K562 (cell line): ENCODE results near the gene TMEM106B. TPM values are rescaled to one million over a fixed set of nuclear protein-coding genes. Genes with fewer than 3 reads are reported as not detected.
"Not testable (repeated sequence)": the region's sequence is repeated elsewhere in the genome, so short reads cannot be mapped to it uniquely, and the experiment has no call there.

ENCODE experiments used
- ATAC-seq: fragments of 200-7000 bp; cut with Tn5 transposase; 3 replicates; pipeline ENCODE4 v1.9.1; 2020; ENCODE audit warnings: moderate library complexity
- BruUV-seq: library from RNA; stranded (reverse); fragments of 400-500 nt; replicated peaks from 2 replicates; lab custom pipeline; 2021; lab: Mats Ljungman, UMichigan
- CTCF ChIA-PET: fragments of 300-600 bp; formaldehyde crosslinking; extraction: SDS; loops from one replicate; lab custom pipeline; 2021; ENCODE audit warnings: low intra/inter-chr PET ratio; lab: Yijun Ruan, JAX
- POLR2A ChIA-PET: fragments of 300-600, 350-650 bp; sonication (Branson Sonifier 250); formaldehyde crosslinking; extraction: SDS; loops from one replicate; lab custom pipeline; 2021; ENCODE audit warnings: antibody characterized with exemption, inconsistent platforms; lab: Yijun Ruan, JAX
- DNase-seq, 4 experiments: peaks; one replicate each; pipeline versions ENCODE4 v3.0.0 to v3.0.0-alpha.2; 2011 to 2018; ENCODE audit warnings: low spot score in 3 of 4, mixed read lengths in 3 of 4; ENCODE audit errors: extremely low read depth in 1 of 4
- FAIRE-seq: peaks from 2 replicates; lab custom pipeline; 2011; peaks lifted over from hg19 to GRCh38; lab: Jason Lieb, UNC
- H2AFZ ChIP-seq: 2 replicates; pipeline ENCODE4 v1.6.0; 2011; ENCODE audit warnings: low read depth, low read length, control low read depth, inconsistent platforms
- H3K27ac ChIP-seq: fragments of 200-600 bp; 3 replicates; pipeline ENCODE4 v1.8.0; 2011; ENCODE audit warnings: low read depth, mild to moderate bottlenecking, control low read depth, inconsistent platforms, low read length, moderate library complexity, mixed read lengths; ENCODE audit errors: extremely low read depth
- H3K27me3 ChIP-seq, 2 experiments: fragments of 300-600 bp in 1 of 2; 2 replicates in 1 of 2; 3 replicates in 1 of 2; pipeline versions ENCODE4 v1.6.0 to v1.8.0; 2011; ENCODE audit warnings: inconsistent platforms in 2 of 2, low read length in 2 of 2, mild to moderate bottlenecking in 1 of 2, mixed read lengths in 1 of 2, moderate library complexity in 1 of 2; ENCODE audit not compliant: control insufficient read depth in 2 of 2, insufficient read depth in 2 of 2
- H3K36me3 ChIP-seq: fragments of 300-600 bp; 3 replicates; pipeline ENCODE4 v1.8.0; 2011; ENCODE audit warnings: mild to moderate bottlenecking, low read length, inconsistent platforms; ENCODE audit not compliant: control insufficient read depth, insufficient read depth
- H3K4me1 ChIP-seq, 2 experiments: fragments of 200-600 bp in 1 of 2; replicated peaks in 1 of 2; 2 replicates in 1 of 2; 3 replicates in 1 of 2; pipeline versions ENCODE4 v1.5.1 to v1.8.0; 2011; ENCODE audit warnings: inconsistent platforms in 2 of 2, low read length in 2 of 2, mild to moderate bottlenecking in 1 of 2, mixed read lengths in 1 of 2, moderate library complexity in 1 of 2; ENCODE audit not compliant: control insufficient read depth in 2 of 2, insufficient read depth in 2 of 2
- H3K4me2 ChIP-seq: 2 replicates; pipeline ENCODE4 v1.6.1; 2011; ENCODE audit warnings: low read length, control low read depth, inconsistent platforms, mixed read lengths; ENCODE audit not compliant: insufficient read depth
- H3K4me3 ChIP-seq: fragments of 200-600 bp; sonication (generic), shearing (Covaris generic); 2 replicates; pipeline ENCODE4 v1.5.1; 2016; ENCODE audit warnings: control low read depth, inconsistent platforms
- H3K79me2 ChIP-seq: fragments of 200-600 bp; 3 replicates; pipeline ENCODE4 v1.8.0; 2011; ENCODE audit warnings: low read length, inconsistent platforms; ENCODE audit not compliant: control insufficient read depth, insufficient read depth
- H3K9ac ChIP-seq, 2 experiments: 2 replicates each; pipeline versions ENCODE4 v1.6.0 to v1.6.1; 2011; ENCODE audit warnings: low read depth in 2 of 2, low read length in 2 of 2, control low read depth in 1 of 2, inconsistent platforms in 1 of 2, mild to moderate bottlenecking in 1 of 2, mixed read lengths in 1 of 2; ENCODE audit not compliant: insufficient read depth in 1 of 2
- H3K9me1 ChIP-seq: one replicate; pipeline ENCODE4 v1.6.0; 2011; ENCODE audit warnings: inconsistent platforms, mild to moderate bottlenecking, low read length, moderate library complexity; ENCODE audit not compliant: control insufficient read depth, insufficient read depth
- H3K9me3 ChIP-seq: replicated peaks from 2 replicates; pipeline ENCODE4 v1.5.1; 2011; ENCODE audit warnings: low read depth, low read length, inconsistent platforms; ENCODE audit not compliant: control insufficient read depth, insufficient read depth
- H4K20me1 ChIP-seq: replicated peaks from 2 replicates; pipeline ENCODE4 v1.6.1; 2011; ENCODE audit warnings: low read length, inconsistent platforms, mixed read lengths; ENCODE audit not compliant: control insufficient read depth, insufficient read depth
- BCOR ChIP-seq: fragments of 450-650 bp; IDR thresholded peaks from 2 replicates; pipeline ENCODE4 v1.6.1; 2016
- ELF4 ChIP-seq: fragments of 450-650 bp; formaldehyde crosslinking; IDR thresholded peaks from 2 replicates; pipeline ENCODE4 v1.4.0; 2022; ENCODE audit warnings: missing genetic modification characterization
- ERF ChIP-seq: fragments of 450-650 bp; formaldehyde crosslinking; IDR thresholded peaks from 2 replicates; pipeline ENCODE4 v1.4.0; 2020; ENCODE audit warnings: mild to moderate bottlenecking, mixed read lengths
- GATAD2B ChIP-seq: fragments of 450-650 bp; IDR thresholded peaks from 2 replicates; pipeline ENCODE4 v1.6.1; 2017; ENCODE audit warnings: mild to moderate bottlenecking, borderline replicate concordance
- JUN ChIP-seq, 2 experiments: sonication (generic) in 1 of 2; formaldehyde crosslinking in 1 of 2; IDR thresholded peaks; 2 replicates each; pipeline versions ENCODE4 v1.6.1 to v1.8.0; 2012 to 2022; ENCODE audit warnings: borderline replicate concordance in 2 of 2, mild to moderate bottlenecking in 2 of 2, improper control_type of control experiment in 1 of 2, low read depth in 1 of 2, low read length in 1 of 2, missing genetic modification reagents in 1 of 2
- KDM1A ChIP-seq, 2 experiments: fragments of 450-650 bp; IDR thresholded peaks; 2 replicates each; pipeline ENCODE4 v1.6.1; 2016; ENCODE audit warnings: mild to moderate bottlenecking in 2 of 2
- KHSRP ChIP-seq: fragments of 450-650 bp; IDR thresholded peaks from 2 replicates; pipeline ENCODE4 v1.6.1; 2017
- MTA3 ChIP-seq: fragments of 450-650 bp; formaldehyde crosslinking; IDR thresholded peaks from 2 replicates; pipeline ENCODE4 v1.6.1; 2017; ENCODE audit warnings: mild to moderate bottlenecking, borderline replicate concordance
- NR3C1 ChIP-seq: sonication (generic); formaldehyde crosslinking; IDR thresholded peaks from 2 replicates; pipeline ENCODE4 v1.8.1; 2022; ENCODE audit warnings: missing genetic modification reagents
- SAFB ChIP-seq: fragments of 200-400 bp; formaldehyde crosslinking; IDR thresholded peaks from 2 replicates; pipeline ENCODE4 v1.6.1; 2017; ENCODE audit warnings: low read depth, low read length, borderline replicate concordance
- ZNF146 ChIP-seq: IDR thresholded peaks from one replicate; pipeline ENCODE4 v1.6.1; 2018; ENCODE audit warnings: missing compliant biosample characterization; ENCODE audit not compliant: unreplicated experiment
- WGBS: fragments of 100-300 bp; shearing (Covaris generic); methylation state at CpG from one replicate; pipeline ENCODE4 v1.1.6; 2016; ENCODE audit warnings: low coverage, mixed read lengths; ENCODE audit not compliant: insufficient coverage; ENCODE audit errors: missing lambda C conversion rate; 5-methylcytosine and 5-hydroxymethylcytosine counted together
- in situ Hi-C: fragments of 300-500 bp; cut with MboI; formaldehyde crosslinking; loops from 4 replicates; pipeline ENCODE4 v1.15.0; 2018; ENCODE audit warnings: inconsistent platforms, mixed read lengths
- intact Hi-C: fragments of 100-400 bp; cut with micrococcal nuclease; formaldehyde crosslinking; loops from 2 replicates; pipeline ENCODE4 v1.14.2; 2022
- polyA plus RNA-seq, 8 experiments: library from polyadenylated mRNA; depleted of rRNA in 4 of 8; stranded (reverse) in 5 of 8; unstranded in 3 of 8; fragments of >200 nt; fragmentation: Nextera tagmentation in 2 of 8; fragmentation: Illumina TruSeq in 1 of 8; extraction: Ambion mirVana in 2 of 8; extraction: Trizol in 1 of 8; gene quantifications; 2 replicates each; pipeline versions ENCODE4 v1.2.1 to v1.2.3, GENCODE V29; 2011 to 2014; ENCODE audit warnings: inconsistent platforms in 1 of 8, missing spikeins in 1 of 8
- total RNA-seq, 7 experiments: library from RNA; depleted of rRNA in 6 of 7; stranded (reverse); fragments of >200 nt in 6 of 7; fragmentation: Illumina TruSeq in 2 of 7; extraction: Trizol in 2 of 7; gene quantifications; 2 replicates each; pipeline versions ENCODE4 v1.2.1 to v1.2.3, GENCODE V29; 2011 to 2021; ENCODE audit warnings: low replicate concordance in 1 of 7
- TF ChIP-seq, protein P1 (sequence below): fragments of 250-450 bp; sonication (Bioruptor Pico); IDR thresholded peaks from 2 replicates; pipeline ENCODE4 v1.8.0; 2022; ENCODE audit warnings: moderate library complexity, mild to moderate bottlenecking, inconsistent platforms
- TF ChIP-seq, protein P2 (sequence below): fragments of 250-450 bp; sonication (Bioruptor Pico); IDR thresholded peaks from 2 replicates; pipeline ENCODE4 v1.8.0; 2022; ENCODE audit warnings: inconsistent platforms

The TMEM106B gene
- total and polyA plus RNA-seq, 9 of the 15 experiments (the other 6 are each of a cell fraction or from before 2014, with no cell fraction given) = 8.6 to 30.4 (median 18.7) TPM

DNA sequence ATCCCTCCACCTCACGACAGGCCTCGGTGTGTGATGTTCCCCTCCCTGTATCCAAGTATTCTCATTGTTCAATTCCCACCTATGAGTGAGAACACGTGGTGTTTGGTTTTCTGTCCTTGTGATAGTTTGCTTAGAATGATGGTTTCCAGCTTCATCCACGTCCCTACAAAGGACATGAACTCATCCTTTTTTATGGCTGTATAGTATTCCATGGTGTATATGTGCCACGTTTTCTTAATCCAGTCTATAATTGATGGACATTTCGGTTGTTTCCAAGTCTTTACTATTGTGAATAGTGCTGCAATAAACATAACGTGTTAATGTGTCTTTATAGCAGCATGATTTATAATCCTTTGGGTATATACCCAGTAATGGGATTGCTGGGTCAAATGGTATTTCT is 13.9 kb downstream of the TMEM106B start:
- H3K4me3 ChIP-seq, H3K9me3 ChIP-seq, H3K9me1 ChIP-seq, DNase-seq, BruUV-seq, H3K79me2 ChIP-seq, H3K4me1 ChIP-seq, in situ Hi-C loops, H2AFZ ChIP-seq, intact Hi-C loops, H3K27ac ChIP-seq, H4K20me1 ChIP-seq, H3K9ac ChIP-seq, POLR2A ChIA-PET, H3K4me2 ChIP-seq, ATAC-seq, FAIRE-seq, H3K27me3 ChIP-seq, CTCF ChIA-PET: not testable (repeated sequence)
- WGBS = 76% methylated on average over 7 of the region's 7 CpGs
- H3K36me3 ChIP-seq = peaks cover 21% of the 10 kb centered on the region; the same call in 1 of the 3 replicates
- TF ChIP-seq ZNF146 (peak; percentile 93), BCOR (peak; percentile 58; the same call in 1 of the 2 replicates), KDM1A (IDR thresholded peaks at IDR 0.05) (0 out of 4 replicates have a peak, but pooled peaks of 1 of the 2 experiments have one; percentile 15)

DNA sequence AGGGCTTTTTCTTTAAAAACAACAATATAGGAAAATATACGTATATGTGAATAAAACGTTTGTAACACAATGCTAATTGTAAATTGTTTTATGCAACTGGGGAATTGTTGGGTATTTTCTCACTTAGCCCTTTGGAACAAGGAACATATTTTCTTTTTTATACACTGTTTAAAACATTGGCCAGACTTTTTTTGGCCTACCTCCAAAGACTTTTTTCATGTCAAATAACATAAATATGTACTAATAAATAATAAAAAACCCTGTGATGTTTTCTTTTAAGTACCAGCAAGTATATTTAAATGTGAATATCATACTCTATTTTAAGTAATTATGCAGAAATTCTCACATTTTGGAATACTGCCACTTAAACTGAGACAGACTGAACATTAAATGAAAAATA is 15.7 kb downstream of the TMEM106B start:
- WGBS = 58% methylated on average over 2 of the region's 2 CpGs
- no peak for DNase-seq
- peaks cover 16% of the 10 kb centered on the region; the same call in 1 of the 3 replicates for H3K36me3 ChIP-seq
- no peak for TF ChIP-seq SAFB
- TF ChIP-seq KHSRP = no peak
- TF ChIP-seq, protein P1, sequence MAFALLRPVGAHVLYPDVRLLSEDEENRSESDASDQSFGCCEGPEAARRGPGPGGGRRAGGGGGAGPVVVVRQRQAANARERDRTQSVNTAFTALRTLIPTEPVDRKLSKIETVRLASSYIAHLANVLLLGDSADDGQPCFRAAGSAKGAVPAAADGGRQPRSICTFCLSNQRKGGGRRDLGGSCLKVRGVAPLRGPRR (CRISPR knock-in tag) = no peak
- no peak for TF ChIP-seq GATAD2B
- TF ChIP-seq, protein P2, sequence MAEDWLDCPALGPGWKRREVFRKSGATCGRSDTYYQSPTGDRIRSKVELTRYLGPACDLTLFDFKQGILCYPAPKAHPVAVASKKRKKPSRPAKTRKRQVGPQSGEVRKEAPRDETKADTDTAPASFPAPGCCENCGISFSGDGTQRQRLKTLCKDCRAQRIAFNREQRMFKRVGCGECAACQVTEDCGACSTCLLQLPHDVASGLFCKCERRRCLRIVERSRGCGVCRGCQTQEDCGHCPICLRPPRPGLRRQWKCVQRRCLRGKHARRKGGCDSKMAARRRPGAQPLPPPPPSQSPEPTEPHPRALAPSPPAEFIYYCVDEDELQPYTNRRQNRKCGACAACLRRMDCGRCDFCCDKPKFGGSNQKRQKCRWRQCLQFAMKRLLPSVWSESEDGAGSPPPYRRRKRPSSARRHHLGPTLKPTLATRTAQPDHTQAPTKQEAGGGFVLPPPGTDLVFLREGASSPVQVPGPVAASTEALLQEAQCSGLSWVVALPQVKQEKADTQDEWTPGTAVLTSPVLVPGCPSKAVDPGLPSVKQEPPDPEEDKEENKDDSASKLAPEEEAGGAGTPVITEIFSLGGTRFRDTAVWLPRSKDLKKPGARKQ (CRISPR knock-in tag) = no peak
- TF ChIP-seq NR3C1 (CRISPR knock-in tag) = no peak
- no peak for TF ChIP-seq ERF (CRISPR knock-in tag)
- TF ChIP-seq MTA3 = no peak
- no peak for TF ChIP-seq ELF4 (CRISPR knock-in tag)
- TF ChIP-seq JUN (IDR thresholded peaks at IDR 0.05; ENCODE audit: borderline replicate concordance, low read depth, low read length) = no peak
- no peak for TF ChIP-seq JUN (CRISPR knock-in tag; IDR thresholded peaks at IDR 0.05; ENCODE audit: borderline replicate concordance)

More for the DNA sequence above, 15.7 kb downstream of the TMEM106B start:
- in situ Hi-C loops = no loop called here
- no peak for ATAC-seq
- Histone ChIP-seq H4K20me1 (no peaks in the 10 kb centered on the region), H3K27me3 (no peaks in the 10 kb centered on the region), H3K4me2 (no peak overlapping the region), H3K9me3 (no peaks in the 10 kb centered on the region), H3K27ac (no peak overlapping the region), H3K4me3 (no peak overlapping the region), H3K79me2 (no peaks in the 10 kb centered on the region), H3K9ac (no peak overlapping the region), H3K4me1 (no peaks in the 10 kb centered on the region), H3K9me1 (no peaks in the 10 kb centered on the region), H2AFZ (no peak overlapping the region)
- CTCF ChIA-PET = no interaction called here
- no TSS peak for BruUV-seq
- FAIRE-seq = no peak
- intact Hi-C loops = no loop called here
- POLR2A ChIA-PET = no interaction called here
